NCI-H69 (cell line): ENCODE data around the gene XIST.
"Not testable (repeated sequence)": the region's sequence is repeated elsewhere in the genome, so short reads cannot be mapped to it uniquely, and the experiment has no call there.

Experiments used
- DNase-seq: peaks from one replicate; lab custom pipeline; 2025; lab: John Stamatoyannopoulos, UW

Gene XIST

DNA sequence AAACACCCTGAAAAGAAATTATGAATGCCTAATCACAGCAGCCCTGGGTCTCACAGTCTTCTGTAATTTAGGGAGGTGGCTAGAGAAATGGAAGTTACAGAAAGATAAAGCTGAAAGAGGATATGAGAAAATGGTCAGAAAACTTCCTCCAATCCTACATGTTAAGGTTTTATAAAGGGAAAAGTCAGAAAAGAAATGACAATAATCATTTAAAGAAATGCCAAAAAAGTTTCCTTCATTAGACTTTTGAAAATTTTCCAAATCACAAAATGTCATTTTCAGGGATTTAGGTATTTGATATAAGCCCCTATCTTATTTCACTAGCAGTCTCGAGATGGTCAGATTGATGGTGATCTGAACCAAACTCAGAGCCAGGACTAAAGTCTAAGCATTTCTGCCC is 13.4 kb downstream of the XIST start:
- no peak for DNase-seq

DNA sequence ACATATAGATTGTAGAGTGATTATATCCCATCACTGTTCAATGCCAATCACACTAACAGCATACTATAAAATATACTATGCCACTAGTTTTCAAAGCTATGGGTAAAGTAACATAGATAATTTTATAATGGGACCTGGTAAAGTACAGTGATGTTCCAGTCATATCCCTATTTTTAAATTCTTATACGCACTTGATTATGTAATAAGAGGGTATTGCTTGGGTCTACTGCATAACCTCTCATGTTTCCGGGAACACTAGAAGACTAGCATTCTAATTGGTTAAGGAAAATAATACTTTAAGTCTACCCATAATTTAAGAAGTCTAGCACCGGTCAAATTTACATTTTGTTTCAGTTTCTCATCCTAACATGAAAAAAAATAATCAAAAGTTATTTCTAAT is 14.4 kb downstream of the XIST start:
- DNase-seq = no peak

DNA sequence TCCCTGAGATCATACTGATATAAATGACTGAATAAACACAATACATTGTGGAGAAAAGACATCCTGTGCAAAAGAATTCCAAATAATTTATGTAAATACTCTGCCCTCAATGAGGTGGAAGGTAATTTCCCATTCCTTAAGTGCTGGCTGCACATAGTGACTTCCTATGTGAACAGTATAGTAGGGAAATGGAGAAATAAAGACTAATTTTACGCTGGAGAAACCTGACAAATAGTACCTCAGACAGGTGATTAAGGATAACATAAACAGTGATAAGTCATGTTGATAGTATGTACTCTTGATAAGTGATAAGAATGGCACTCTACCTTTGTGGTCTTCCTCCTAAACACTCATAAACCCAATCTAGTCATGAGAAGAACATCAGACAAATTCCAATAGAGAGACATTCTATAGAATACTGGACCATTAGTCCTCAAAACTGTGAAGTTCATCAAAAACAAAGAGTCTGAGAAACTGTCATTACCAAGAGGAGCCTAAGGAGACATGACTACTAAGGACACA is 15.5 kb downstream of the XIST start:
- no peak for DNase-seq

DNA sequence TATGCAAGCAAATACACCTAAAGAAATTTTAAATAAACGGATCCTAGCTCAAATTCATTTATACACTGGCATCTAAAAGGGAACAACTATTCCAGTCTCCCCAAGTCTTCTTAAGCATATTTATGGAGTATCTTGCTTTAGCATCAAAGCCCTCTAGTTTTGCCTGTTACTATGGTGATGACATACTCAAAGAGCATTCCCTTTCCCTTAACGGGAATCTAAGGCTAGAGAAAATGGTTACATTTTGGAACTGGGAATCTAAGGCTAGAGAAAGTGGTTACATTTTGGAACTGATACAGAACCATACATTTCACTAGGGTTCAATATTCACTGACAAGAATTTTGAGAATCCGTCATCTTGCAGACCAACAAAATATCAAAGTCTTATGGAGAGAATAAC is 18.3 kb downstream of the XIST start:
- DNase-seq = no peak

DNA sequence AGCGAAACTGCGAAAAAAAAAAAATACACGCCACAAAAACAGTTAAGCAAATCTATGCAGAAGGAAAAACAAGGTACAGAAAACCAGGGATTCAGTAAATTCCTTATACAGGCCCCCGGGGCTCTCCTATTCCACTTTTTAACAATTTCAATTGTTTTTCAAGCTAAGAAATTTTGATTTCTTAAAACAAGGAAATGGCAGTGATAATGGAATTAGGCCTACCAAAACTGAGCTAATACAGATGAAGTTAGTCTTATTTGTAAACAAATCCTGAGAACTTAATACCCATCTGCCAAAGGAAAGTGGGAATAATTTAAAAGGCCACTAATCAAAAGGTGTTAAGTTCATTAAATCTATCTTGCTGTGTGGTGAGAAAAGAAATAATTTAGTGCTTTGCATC is 20.2 kb downstream of the XIST start:
- DNase-seq = no peak

- no peak for DNase-seq
These were observed 21.0 kb downstream of the XIST start for GRCh38 chrX:73831500-73831899.

- no peak for DNase-seq
These were observed 21.8 kb downstream of the XIST start for GRCh38 chrX:73830489-73831414.

DNA sequence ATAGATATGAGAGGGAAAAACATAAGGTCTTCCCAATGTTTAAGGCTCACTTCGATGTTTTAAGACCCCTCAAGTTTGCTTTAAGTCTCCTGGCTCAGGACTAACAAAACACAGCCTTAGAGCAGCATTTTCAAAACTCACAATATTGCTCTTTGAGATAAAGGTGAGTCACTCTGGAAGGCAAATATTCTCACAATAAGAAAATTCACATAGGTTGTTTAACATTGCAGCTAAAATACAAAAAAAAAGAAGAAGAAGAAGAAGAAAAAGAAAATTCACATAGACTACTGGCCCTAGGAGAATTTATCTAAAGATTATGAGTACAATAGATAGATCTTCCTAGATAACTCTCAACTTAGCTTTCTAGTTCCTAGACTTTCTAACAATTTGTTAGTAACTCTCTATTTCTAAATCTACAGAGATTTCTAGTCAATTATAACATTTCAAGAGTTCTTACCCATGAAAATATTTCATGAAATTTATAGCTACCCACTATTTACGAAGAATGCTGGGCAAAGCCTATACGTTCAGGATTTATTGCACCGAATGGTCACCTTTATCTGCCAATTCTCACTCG is 22.5 kb downstream of the XIST start:
- DNase-seq = no peak

- DNase-seq = no peak
These were observed 24.3 kb downstream of the XIST start for GRCh38 chrX:73828080-73828720.

DNA sequence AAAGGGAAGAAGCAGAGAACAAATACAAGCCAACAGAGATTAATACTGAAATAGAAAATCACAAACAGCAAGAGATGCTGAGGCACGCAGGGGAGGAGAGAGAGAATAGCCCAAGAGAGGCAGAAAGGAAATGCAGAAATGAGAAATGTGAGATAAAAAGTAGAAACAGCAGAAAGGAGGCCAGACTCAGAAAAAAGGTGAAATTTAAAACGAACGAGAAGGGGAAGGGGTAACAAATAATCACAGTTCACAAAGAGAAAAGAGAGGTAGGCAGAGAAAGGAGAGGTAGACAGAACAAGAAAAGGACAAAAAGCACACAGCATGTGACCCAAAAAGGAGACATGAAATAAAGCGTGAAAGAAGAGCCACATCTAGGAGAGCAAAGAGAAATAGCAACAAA is 25.1 kb downstream of the XIST start:
- DNase-seq = no peak

GRCh38 chrX:73826996-73827395 is 25.5 kb downstream of the XIST start:
- DNase-seq = no peak

DNA sequence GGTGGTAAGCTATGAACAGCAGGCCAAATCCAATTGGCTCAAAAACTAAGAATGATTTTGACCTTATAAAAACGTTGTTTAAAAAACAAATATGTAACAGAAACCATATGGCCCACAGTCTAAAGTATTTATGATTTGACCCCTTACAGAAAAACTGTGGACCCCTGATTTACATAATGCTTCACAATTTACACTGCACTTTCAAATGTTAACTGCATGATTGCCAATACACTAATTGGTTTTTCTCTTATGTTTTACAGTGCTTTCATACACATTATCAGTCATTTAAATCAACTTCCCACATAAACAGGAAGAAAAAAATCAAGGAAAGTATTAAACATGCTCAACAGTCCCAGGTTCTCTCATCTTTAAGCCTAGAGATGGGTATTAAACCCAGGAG is 26.9 kb downstream of the XIST start:
- no peak for DNase-seq

GRCh38 chrX:73823473-73824004 is 29.0 kb downstream of the XIST start:
- no peak for DNase-seq

DNA sequence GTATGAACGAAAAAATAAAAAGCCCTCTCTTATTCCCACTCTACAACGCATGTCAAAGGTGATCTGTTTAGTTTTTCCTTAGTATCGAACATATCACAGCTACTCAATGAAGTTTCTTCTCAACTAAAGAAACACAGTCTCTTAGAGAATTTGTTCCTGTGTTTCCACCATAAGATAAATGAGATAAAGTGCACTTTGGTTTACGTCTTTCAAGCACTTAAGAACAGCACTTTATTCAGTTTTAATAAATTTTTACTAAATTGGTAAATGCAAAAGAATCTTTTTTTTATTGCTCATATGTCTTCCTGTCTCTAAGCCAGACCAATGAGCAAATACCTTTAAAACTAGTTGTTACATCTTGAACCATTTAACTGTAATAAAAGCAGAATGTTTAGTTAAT is 29.7 kb downstream of the XIST start:
- no peak for DNase-seq

- no peak for DNase-seq
These were observed 30.5 kb downstream of the XIST start for GRCh38 chrX:73821921-73822559.

- not testable (repeated sequence) for DNase-seq
These were observed 32.5 kb downstream of the XIST start for GRCh38 chrX:73819864-73820558.

GRCh38 chrX:73818200-73819116 is 34.1 kb downstream of the XIST start:
- DNase-seq = no peak

GRCh38 chrX:73817393-73818199 is 34.9 kb downstream of the XIST start:
- DNase-seq = no peak

DNA sequence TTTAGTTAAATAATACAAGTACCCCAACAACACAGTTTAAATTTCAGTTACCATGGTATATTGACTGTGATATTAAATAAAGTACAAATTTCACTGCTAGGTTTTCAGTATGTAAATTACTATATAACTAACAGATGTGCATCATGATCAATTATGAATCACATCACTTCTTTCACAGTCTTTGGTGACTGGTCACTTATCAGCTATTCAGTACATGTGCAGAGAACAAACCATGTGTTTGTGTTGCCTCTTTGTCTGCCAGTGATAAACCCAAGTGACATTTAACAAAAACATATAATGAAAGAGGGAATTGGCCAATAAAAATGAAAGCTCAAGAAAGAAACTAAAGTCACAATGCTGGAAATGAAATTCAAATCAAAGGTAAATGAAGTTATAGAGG is 40.3 kb downstream of the XIST start:
- DNase-seq = no peak

DNA sequence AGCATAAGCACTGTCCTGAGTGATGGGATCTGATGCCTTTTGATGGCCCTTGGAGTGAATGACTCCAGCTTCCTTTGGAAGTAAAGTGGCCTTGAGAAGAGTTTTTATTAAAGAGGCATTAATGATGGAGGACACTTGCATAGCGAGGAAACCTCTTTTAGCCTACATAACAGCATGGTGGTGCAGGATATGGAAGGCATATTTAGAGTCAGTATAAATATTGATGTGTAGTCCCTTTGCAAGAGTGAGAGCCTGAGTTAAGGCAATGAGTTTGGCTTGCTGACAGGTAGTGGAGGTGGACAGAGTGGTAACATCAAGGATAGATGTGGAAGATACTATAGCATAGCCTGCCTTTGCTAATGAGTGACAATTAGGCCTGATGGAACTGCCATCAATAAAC is 48.4 kb downstream of the XIST start:
- DNase-seq = not testable (repeated sequence)
